Activated T-helper 2 cell treated with anti-CD3 and anti-CD28 coated beads, Interferon-gamma antibody, Interleukin-2, Interleukin-4, amounts not matched to agents 10 μg/mL and 5 μg/mL and 100 μg/mL, durations not matched to agents 14 hours and 24 hours and 36 hours (primary cell): ENCODE measurements around the gene KLHL30. TPM values are rescaled to one million over a fixed set of nuclear protein-coding genes. Genes with fewer than 3 reads are reported as not detected.

ENCODE experiments used
- DNase-seq: peaks from one replicate; pipeline ENCODE4 v3.0.0; 2021; ENCODE audit warnings: low spot score
- H3K27ac Mint-ChIP-seq: one replicate; pipeline ENCODE4 v1.8.0; 2021; ENCODE audit warnings: mixed read lengths
- H3K27me3 Mint-ChIP-seq: one replicate; pipeline ENCODE4 v1.8.0; 2021; ENCODE audit warnings: low read depth, mixed read lengths
- H3K36me3 Mint-ChIP-seq: one replicate; pipeline ENCODE4 v1.8.0; 2021; ENCODE audit warnings: low read depth, mixed read lengths
- H3K4me1 Mint-ChIP-seq: one replicate; pipeline ENCODE4 v1.8.0; 2021; ENCODE audit warnings: low read depth, mixed read lengths
- H3K4me3 Mint-ChIP-seq: one replicate; pipeline ENCODE4 v1.8.0; 2021; ENCODE audit warnings: low read depth, mild to moderate bottlenecking, moderate library complexity, mixed read lengths
- H3K9me3 Mint-ChIP-seq: one replicate; pipeline ENCODE4 v1.8.0; 2021; ENCODE audit warnings: mixed read lengths
- intact Hi-C: fragments of 100-400 bp; cut with micrococcal nuclease; formaldehyde crosslinking; loops from one replicate; pipeline ENCODE4 v1.15.1; 2023
- total RNA-seq: library from RNA; stranded (reverse); gene quantifications from 2 replicates; pipeline ENCODE4 v1.2.3, GENCODE V29; 2022

Gene KLHL30
- total RNA-seq, 1 donor from 2014 or later, result not detected

DNA sequence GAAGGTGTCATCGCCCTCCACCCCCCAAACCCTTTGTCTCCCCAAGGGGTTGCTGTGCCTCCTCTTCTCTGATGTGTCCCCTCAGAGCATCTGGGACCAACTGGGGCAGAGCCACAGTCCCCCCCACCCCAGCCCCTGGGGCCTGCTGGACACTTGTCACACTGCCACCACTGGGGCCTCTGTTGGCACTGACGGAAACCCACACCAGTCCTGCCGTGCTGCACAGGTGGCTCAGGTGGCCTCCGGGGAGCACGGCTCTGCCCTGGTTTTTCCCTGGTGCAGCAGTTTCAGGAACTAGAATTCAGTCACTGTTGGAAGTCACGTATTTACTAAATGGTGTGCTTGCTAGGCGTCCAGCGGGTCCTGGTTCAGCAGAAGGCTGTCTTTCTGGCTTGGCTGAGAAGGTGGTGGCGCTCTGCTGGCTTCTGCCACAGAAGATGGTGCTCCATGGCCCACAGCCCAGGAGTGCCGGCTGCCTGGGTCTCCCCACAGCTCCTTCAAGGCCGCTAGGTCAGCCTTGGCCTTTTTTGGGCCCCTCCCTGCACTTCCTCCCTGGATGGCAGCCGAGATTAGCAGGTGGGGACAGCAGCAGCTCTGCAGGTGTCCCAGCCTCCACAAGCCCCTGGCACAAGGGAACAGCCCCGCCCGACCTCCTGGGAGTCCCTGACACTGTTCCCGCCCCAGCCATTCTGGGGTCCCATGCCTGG lies 18.6 kb upstream of the KLHL30 start:
- no peak overlapping the region for H3K27ac Mint-ChIP-seq
- no peak for DNase-seq
- intact Hi-C loops, result no loop called here
- H3K36me3 Mint-ChIP-seq, result no peaks in the 10 kb centered on the region
- H3K27me3 Mint-ChIP-seq, result peaks cover 8% of the 10 kb centered on the region
- H3K4me1 Mint-ChIP-seq, result no peaks in the 10 kb centered on the region
- no peaks in the 10 kb centered on the region for H3K9me3 Mint-ChIP-seq
- H3K4me3 Mint-ChIP-seq, result no peak overlapping the region

DNA sequence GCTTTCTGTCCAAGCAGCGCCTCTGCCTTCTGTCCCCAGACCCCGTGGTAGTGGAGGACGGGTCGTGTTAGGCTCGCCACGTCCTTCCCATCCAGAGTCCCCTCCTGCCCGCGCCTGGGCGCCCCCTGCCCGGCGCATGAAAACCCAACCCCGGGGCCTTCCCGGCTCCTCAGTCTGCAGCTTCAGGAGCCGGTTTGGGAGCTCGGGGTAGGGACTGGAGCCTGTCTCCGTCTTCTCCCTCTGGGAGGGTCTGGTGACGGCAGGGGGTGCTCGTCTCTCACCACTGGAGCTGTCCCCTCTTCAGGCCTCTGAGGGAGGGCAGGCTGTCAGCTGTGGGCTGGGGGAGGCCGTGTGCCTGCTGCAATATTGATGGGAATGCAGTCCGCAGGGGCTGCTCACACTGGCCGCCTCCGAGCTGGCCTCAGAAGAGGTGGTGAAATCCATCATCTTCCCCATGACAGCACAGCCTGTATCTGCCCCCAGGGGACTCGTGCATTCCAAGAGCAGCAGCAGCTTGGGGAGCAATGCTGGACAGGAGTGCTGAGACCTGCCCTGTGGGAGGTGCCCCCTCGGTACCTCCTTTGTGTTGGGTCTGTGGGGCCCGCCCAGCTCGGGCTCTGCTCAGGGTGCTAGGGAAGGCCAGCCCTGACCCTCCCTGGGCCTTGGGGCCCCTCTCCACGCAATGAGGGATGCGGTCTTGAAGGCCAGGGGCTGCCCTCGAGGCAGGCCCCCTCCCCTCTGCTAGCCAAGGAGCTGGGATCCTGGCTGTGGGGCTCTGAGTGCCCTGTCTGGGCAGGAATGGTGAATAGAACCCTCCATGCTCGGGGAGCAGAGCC lies 17.8 kb upstream of the KLHL30 start:
- Mint-ChIP-seq H3K27me3 (peaks cover 8% of the 10 kb centered on the region), H3K9me3 (no peaks in the 10 kb centered on the region), H3K4me3 (no peak overlapping the region), H3K4me1 (no peaks in the 10 kb centered on the region), H3K27ac (no peak overlapping the region), H3K36me3 (no peaks in the 10 kb centered on the region)
- no peak for DNase-seq
- intact Hi-C loops, result no loop called here

DNA sequence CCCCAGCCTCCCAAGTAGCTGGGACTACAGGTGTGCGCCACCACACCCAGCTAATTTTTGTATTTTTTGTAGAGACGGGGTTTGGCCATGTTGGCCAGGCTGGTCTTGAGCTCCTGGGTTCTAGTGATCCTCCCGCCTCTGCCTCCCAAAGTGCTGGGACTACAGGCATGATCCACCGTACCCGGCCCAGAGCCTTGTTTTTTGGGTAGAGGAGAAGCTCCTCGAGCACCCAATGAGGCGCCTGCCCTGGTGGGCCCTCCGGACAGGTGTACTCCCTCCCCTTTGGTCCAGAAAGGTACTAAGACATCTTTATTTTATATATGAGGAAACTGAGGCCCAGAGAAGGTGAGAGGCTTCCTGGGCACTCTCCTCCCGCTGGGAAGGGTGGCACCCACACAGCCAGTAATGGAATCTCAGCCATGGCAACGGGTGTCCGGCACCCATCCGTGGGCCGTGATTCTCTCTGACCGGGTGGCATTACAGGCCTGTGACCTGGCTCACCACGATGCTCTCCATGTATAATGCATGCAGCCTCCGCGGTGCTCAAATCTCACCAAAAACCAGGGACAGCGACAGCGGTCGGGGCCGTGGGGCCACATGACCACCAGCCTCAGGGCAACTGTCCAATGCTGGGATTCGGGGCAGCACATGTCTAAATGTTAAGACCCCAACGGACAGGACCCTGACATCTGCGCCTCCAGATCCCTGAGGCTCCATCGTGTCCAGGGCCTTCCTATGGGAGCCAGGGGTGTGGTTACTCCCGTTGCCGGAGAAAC lies 16.8 kb upstream of the KLHL30 start:
- intact Hi-C loops, result no loop called here
- H3K9me3 Mint-ChIP-seq, result no peaks in the 10 kb centered on the region
- no peak overlapping the region for H3K4me3 Mint-ChIP-seq
- H3K4me1 Mint-ChIP-seq, result no peaks in the 10 kb centered on the region
- no peak overlapping the region for H3K27ac Mint-ChIP-seq
- H3K36me3 Mint-ChIP-seq, result no peaks in the 10 kb centered on the region
- H3K27me3 Mint-ChIP-seq, result peaks cover 8% of the 10 kb centered on the region
- DNase-seq, result no peak

DNA sequence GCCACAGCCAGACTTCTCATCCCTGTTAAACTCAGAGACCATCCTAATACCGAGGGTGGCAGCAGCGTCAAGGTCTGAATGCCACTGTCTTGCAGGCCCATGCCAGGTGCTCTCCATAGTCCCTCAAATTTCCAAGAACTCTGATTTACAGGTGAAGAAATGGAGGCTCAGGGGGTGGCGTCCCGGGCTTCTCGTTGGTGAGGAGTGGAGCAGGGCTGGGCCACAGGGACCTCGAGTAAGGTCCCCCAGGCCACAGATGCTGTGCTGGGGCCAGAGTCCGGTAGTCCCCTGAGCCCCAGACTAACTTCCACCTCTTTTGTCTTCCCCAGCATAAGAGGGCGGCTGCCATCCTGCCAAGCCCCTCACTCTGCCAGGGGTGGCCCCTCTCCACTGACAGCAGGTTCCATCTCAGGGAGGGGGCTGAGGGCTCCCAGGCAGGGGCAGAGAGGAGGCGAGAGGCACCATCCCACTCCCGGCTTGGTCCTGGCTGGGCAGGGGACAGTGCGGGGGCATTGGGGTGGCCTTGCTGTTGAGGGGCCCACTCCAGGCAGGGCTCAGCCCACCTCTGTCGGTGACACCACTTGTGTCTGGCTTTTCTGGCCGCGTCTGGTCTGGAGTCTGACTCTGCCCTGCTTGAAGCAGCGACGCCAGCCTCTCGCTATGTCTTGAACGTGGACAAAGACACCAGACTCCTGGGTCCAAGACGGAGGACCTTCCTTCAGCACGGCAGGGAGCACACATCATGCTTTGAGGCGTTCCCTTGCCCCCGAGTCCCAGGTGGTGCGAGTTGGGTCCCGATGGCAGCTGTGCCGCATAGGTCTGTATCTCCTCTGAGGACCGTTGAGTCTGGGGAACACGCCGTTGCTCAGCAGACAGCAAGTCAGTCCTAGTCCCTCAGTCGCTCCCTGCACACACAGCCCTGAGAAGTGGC lies 15.9 kb upstream of the KLHL30 start:
- DNase-seq, result no peak
- intact Hi-C loops, result no loop called here

DNA sequence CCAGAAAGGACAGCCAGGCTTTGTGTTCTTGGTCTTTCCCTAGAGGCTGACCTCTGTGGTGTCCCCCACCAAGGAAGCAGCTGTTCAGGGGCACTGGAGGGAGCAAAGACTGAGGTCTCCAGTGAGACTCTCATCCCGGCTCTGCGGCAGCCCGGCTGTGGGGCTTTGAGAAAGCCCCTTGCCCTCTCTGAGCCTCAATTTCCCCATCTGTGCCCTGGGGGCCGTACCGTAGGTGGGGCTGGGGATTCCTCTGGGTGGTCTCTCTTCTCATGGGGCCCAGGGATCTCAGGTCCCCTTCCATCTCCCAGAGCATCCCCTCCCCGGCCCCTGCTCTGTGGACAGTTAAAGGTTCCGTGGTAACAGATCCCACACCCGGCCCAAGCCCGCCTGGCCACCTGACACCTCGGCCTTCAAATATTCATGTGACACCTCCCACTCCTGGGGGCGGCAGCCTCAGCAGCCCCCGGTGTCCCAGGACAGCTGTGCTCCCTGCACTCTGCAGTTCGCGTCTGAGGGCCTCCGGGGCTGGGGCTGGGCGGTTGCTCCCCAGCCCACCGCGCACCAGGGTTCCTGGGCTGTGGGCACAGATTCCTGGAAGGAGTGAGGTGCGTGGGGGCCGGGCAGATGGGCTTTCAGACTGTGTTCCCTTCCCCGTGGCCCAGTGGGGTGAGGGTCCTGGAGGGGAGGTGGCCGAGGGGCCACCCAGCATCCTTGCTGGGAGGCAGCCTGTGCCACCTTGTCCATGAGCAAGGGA lies 15.1 kb upstream of the KLHL30 start:
- intact Hi-C loops, result no loop called here
- Mint-ChIP-seq H3K27ac (no peak overlapping the region), H3K4me1 (no peaks in the 10 kb centered on the region), H3K27me3 (peaks cover 4% of the 10 kb centered on the region), H3K4me3 (no peak overlapping the region), H3K36me3 (no peaks in the 10 kb centered on the region), H3K9me3 (no peaks in the 10 kb centered on the region)
- DNase-seq, result no peak

More for the DNA sequence above, 15.9 kb upstream of the KLHL30 start:
- no peaks in the 10 kb centered on the region for H3K9me3 Mint-ChIP-seq
- H3K27ac Mint-ChIP-seq, result no peak overlapping the region
- H3K4me3 Mint-ChIP-seq, result no peak overlapping the region
- peaks cover 7% of the 10 kb centered on the region for H3K27me3 Mint-ChIP-seq
- no peaks in the 10 kb centered on the region for H3K4me1 Mint-ChIP-seq
- H3K36me3 Mint-ChIP-seq, result no peaks in the 10 kb centered on the region

DNA sequence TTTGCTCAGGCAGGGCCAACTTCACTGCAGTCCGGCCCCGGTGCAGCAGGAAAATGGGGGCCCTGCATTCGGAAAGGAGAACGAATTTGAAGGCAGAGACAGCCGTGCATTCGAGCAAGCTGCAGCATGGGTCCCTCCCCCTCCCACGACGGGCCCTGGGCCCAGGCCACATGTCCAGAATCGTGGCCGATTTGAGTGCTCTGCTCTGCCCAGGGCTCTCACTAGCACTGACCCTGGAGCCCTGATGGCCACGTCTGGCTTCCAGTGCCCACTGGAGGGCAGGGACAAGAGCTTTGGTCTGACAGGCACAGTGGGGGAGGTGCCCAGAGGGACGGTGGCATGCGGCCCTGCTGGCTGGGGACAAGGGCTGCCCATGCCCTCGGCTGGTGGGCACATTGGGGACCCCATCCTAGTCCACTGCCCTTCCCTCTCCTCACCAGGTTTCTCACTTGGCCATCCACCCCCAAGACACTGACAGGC lies 14.4 kb upstream of the KLHL30 start:
- H3K4me3 Mint-ChIP-seq, result no peak overlapping the region
- intact Hi-C loops, result no loop called here
- H3K27me3 Mint-ChIP-seq, result no peaks in the 10 kb centered on the region
- H3K36me3 Mint-ChIP-seq, result no peaks in the 10 kb centered on the region
- no peaks in the 10 kb centered on the region for H3K9me3 Mint-ChIP-seq
- no peaks in the 10 kb centered on the region for H3K4me1 Mint-ChIP-seq
- no peak overlapping the region for H3K27ac Mint-ChIP-seq
- DNase-seq, result no peak

DNA sequence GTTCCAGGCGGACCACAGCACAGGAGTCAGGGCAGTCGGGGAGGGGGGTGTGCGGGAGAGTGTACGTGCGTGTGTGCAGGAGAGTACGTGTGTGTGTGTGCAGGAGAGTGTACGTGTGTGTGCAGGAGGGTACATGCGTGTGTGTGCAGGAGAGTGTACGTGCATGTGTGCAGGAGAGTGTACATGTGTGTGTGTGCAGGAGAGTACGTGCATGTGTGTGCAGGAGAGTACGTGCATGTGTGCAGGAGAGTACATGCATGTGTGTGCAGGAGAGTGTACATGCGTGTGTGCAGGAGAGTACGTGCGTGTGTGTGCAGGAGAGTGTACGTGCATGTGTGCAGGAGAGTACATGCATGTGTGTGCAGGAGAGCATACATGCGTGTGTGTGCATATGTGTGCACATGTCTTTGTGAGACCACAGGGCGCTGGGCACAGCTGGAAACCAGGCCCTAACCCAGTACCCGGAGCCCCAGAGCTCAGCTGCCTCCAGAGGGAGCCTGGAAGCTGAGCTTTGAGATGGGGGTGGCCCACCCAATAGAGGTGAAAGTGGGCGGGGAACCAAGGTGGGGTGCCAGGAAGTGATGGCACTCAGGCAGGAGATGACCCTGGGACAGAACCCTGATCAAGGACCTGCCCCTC lies 13.9 kb upstream of the KLHL30 start:
- no peak overlapping the region for H3K4me3 Mint-ChIP-seq
- DNase-seq, result no peak

DNA sequence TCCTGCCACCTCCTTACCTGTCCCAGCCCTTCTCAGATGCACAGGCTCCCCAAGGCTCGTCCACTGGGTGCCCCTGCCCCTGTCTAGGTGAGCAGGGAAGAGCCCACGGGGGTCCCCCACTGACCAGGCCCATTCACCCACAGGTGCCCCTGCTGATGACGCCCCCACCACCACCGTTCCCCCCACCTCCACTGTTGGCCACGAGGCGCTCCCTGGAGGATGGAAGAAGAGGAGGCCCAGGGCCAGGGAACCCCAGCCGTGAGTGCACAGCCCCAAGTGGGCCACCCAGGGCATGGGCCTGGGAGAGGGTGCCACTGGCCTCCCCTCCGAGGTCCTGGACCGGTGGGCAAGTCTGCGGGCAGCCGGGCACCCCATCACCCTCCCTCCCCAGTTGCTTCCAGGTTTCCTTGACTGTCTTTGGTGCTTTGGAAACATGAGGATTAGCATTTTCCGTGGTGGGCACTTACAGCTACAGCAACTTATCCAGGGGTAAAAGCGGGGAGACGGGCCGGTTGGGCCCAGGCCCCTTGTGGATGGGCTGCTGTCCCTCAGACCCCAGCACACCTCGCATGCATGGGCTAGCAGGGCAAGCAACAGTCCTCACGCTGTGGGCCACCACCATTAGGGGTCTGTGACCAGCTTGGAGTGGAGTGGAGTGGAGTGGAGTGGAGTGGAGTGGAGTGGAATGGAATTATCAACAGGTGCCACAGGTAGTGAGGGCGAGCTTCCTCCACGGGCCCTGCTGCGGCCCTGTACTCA lies 13.2 kb upstream of the KLHL30 start:
- DNase-seq, result no peak
- H3K27me3 Mint-ChIP-seq, result no peaks in the 10 kb centered on the region
- H3K27ac Mint-ChIP-seq, result no peak overlapping the region
- no peak overlapping the region for H3K4me3 Mint-ChIP-seq
- H3K36me3 Mint-ChIP-seq, result no peaks in the 10 kb centered on the region
- H3K9me3 Mint-ChIP-seq, result no peaks in the 10 kb centered on the region
- H3K4me1 Mint-ChIP-seq, result no peaks in the 10 kb centered on the region
- intact Hi-C loops, result no loop called here

More for the DNA sequence above, 13.9 kb upstream of the KLHL30 start:
- no peaks in the 10 kb centered on the region for H3K36me3 Mint-ChIP-seq
- no peaks in the 10 kb centered on the region for H3K9me3 Mint-ChIP-seq
- no peak overlapping the region for H3K27ac Mint-ChIP-seq
- no peaks in the 10 kb centered on the region for H3K27me3 Mint-ChIP-seq
- H3K4me1 Mint-ChIP-seq, result no peaks in the 10 kb centered on the region
- intact Hi-C loops, result no loop called here

DNA sequence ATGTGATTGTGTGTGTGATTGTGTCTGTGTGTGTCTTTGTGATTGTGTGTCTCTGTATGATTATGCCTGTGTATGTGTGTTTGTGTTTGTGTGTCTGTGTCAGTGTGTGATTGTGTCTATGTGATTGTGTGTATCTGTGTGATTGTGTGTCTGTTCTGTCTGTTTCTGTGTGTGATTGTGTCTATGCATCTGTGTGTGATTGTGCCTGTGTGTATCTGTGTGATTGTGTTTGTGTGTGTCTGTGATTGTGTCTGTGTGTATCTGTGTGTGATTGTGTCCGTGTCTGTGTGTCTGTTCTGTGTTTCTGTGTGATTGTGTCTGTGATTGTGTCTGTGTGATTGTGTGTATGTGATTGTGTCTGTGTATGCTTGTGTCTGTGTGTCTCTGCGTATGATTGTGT lies 12.1 kb upstream of the KLHL30 start:
- intact Hi-C loops, result no loop called here
- Mint-ChIP-seq H3K36me3 (no peaks in the 10 kb centered on the region), H3K4me3 (no peak overlapping the region), H3K27me3 (no peaks in the 10 kb centered on the region), H3K27ac (no peak overlapping the region), H3K4me1 (no peaks in the 10 kb centered on the region), H3K9me3 (no peaks in the 10 kb centered on the region)
- no peak for DNase-seq

DNA sequence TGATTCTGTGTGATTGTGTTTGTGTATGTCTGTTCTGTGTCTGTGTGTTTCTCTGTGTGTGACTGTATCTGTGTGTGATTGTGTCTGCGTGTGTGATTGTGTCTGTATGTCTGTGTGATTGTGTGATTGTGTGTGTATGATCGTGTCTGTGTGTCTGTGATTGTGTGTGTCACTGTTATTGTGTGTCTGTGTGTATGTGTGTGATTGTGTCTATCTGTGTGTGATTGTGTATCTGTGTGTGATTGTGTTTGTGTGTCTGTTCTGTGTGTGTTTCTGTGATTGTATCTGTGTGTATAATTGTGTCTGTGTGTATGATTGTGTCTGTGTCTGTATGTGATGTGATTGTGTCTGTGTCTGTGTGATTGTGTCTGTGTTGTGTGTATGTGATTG lies 11.7 kb upstream of the KLHL30 start:
- H3K4me3 Mint-ChIP-seq, result no peak overlapping the region
- H3K36me3 Mint-ChIP-seq, result no peaks in the 10 kb centered on the region
- no peak overlapping the region for H3K27ac Mint-ChIP-seq
- H3K27me3 Mint-ChIP-seq, result no peaks in the 10 kb centered on the region
- no peak for DNase-seq
- intact Hi-C loops, result no loop called here
- H3K4me1 Mint-ChIP-seq, result no peaks in the 10 kb centered on the region
- H3K9me3 Mint-ChIP-seq, result no peaks in the 10 kb centered on the region
